H1 (cell line): Measurements from ENCODE around the gene SHROOM2.

Experiments used
- ATF3 ChIP-seq: IDR thresholded peaks from 2 replicates; pipeline ENCODE4 v1.6.1; 2011; ENCODE audit warnings: low read depth, mild to moderate bottlenecking, low read length; ENCODE audit not compliant: insufficient read depth
- CREB1 ChIP-seq: IDR thresholded peaks from 2 replicates; pipeline ENCODE4 v1.6.1; 2012; ENCODE audit warnings: inconsistent platforms
- CTCF ChIP-seq, 3 experiments: IDR thresholded peaks; 1 replicate in 2 of 3; 2 replicates in 1 of 3; pipeline versions ENCODE4 v1.5.1 to v1.6.1; 2011; ENCODE audit warnings: low read length in 3 of 3, mild to moderate bottlenecking in 3 of 3, inconsistent platforms in 2 of 3, low read depth in 1 of 3, moderate library complexity in 1 of 3; ENCODE audit not compliant: insufficient read depth in 1 of 3; ENCODE audit errors: control extremely low read depth in 1 of 3
- EP300 ChIP-seq, 2 experiments: IDR thresholded peaks; 1 replicate in 1 of 2; 2 replicates in 1 of 2; pipeline ENCODE4 v1.6.1; 2011 to 2012; ENCODE audit warnings: low read depth in 2 of 2, low read length in 2 of 2, mild to moderate bottlenecking in 2 of 2, borderline replicate concordance in 1 of 2, inconsistent platforms in 1 of 2, moderate library complexity in 1 of 2
- EZH2 ChIP-seq: fragments of 200-600 bp; sonication (generic); IDR thresholded peaks from 2 replicates; pipeline ENCODE4 v1.7.1; 2012; ENCODE audit warnings: low read depth, mild to moderate bottlenecking, moderate library complexity, low read length, inconsistent platforms; ENCODE audit not compliant: severe bottlenecking
- POLR2A ChIP-seq, 2 experiments: IDR thresholded peaks; 1 replicate in 1 of 2; 2 replicates in 1 of 2; pipeline ENCODE4 v1.6.1; 2011; ENCODE audit warnings: low read depth in 2 of 2, low read length in 2 of 2, mild to moderate bottlenecking in 2 of 2; ENCODE audit errors: control extremely low read depth in 1 of 2
- POLR2AphosphoS5 ChIP-seq: IDR thresholded peaks from 2 replicates; pipeline ENCODE4 v1.6.1; 2011; ENCODE audit warnings: low read depth, low read length
- RFX5 ChIP-seq: IDR thresholded peaks from 2 replicates; pipeline ENCODE4 v1.6.1; 2011; ENCODE audit warnings: low read depth, low read length, improper control_type of control experiment, borderline replicate concordance
- SIN3A ChIP-seq, 2 experiments: IDR thresholded peaks in 1 of 2; conservative IDR thresholded peaks in 1 of 2; 2 replicates each; pipeline ENCODE4 v1.6.1; 2011 to 2012; ENCODE audit warnings: low read length in 2 of 2, improper control_type of control experiment in 1 of 2, low read depth in 1 of 2, mild to moderate bottlenecking in 1 of 2
- SP2 ChIP-seq: IDR thresholded peaks from 2 replicates; pipeline ENCODE4 v1.6.1; 2012; ENCODE audit warnings: mild to moderate bottlenecking, low read length, inconsistent platforms
- USF2 ChIP-seq: IDR thresholded peaks from 2 replicates; pipeline ENCODE4 v1.6.1; 2011; ENCODE audit warnings: low read length, improper control_type of control experiment

GRCh38 chrX:9738151-9738550, 48.1 kb upstream of the SHROOM2 start:
- TF ChIP-seq POLR2A (IDR thresholded peaks at IDR 0.05; ENCODE audit: control extremely low read depth in 1 of 2, low read depth in 2 of 2, low read length in 2 of 2) (no peak), CTCF (IDR thresholded peaks at IDR 0.05; ENCODE audit: control extremely low read depth in 1 of 3, insufficient read depth in 1 of 3, low read depth in 1 of 3, low read length in 3 of 3) (no peak), SP2 (no peak), RFX5 (no peak), POLR2AphosphoS5 (no peak), USF2 (no peak), SIN3A (conservative IDR thresholded peaks at IDR 0.05 in 1 of 2, IDR thresholded peaks at IDR 0.05 in 1 of 2; ENCODE audit: low read depth in 1 of 2, low read length in 2 of 2) (no peak), EP300 (IDR thresholded peaks at IDR 0.05; ENCODE audit: borderline replicate concordance in 1 of 2, low read depth in 2 of 2, low read length in 2 of 2) (no peak), ATF3 (no peak), EZH2 (no peak), CREB1 (no peak)
